Myocyte (in vitro differentiated cells): ENCODE measurements around the gene SLCO4C1. TPM values are rescaled to one million over a fixed set of nuclear protein-coding genes. Genes with fewer than 3 reads are reported as not detected.

ENCODE experiments used
- total RNA-seq: library from RNA; depleted of rRNA; stranded (reverse); fragments of >200 nt; gene quantifications from 2 replicates; pipeline ENCODE4 v1.2.3, GENCODE V29; 2014

SLCO4C1 gene
- total RNA-seq, 1 donor from 2014 or later = 0.29 TPM

Other genes starting within 250 kb of the SLCO4C1 start
- gene SLCO6A1, start 202.7 kb upstream of the SLCO4C1 start, total RNA-seq = 0.16 TPM in 1 of 2 replicates, not detected in the other